Measurements from ENCODE around the gene CS. TPM values are rescaled to one million over a fixed set of nuclear protein-coding genes. Genes with fewer than 3 reads are reported as not detected.

CS gene
- total and polyA plus RNA-seq, 2 donors (not counting 1 experiment from before 2014, with no cell fraction given) = 117 to 170 TPM

GRCh38 chr12:56296295-56296694 is 3.8 kb downstream of the CS start:
- Histone ChIP-seq H3K79me2 (ENCODE audit: control insufficient read depth, insufficient read depth, low read length) (peaks cover 74% of the 10 kb centered on the region), H3K4me2 (ENCODE audit: extremely low read depth, insufficient read depth, low read length) (no peak overlapping the region), H3K4me1 (ENCODE audit: control insufficient read depth, extremely low read depth, insufficient read depth, low read length) (peaks cover 9% of the 10 kb centered on the region), H3K36me3 (ENCODE audit: control insufficient read depth, insufficient read depth, low read length) (peaks cover 5% of the 10 kb centered on the region), H3K9ac (ENCODE audit: insufficient read depth, low read length) (no peak overlapping the region), H3K27ac (ENCODE audit: insufficient read depth, low read length) (no peak overlapping the region), H4K20me1 (ENCODE audit: control insufficient read depth, extremely low read depth, insufficient read depth, low read length) (no peaks in the 10 kb centered on the region), H3K9me3 (ENCODE audit: control insufficient read depth, insufficient read depth, low read depth, low read length) (no peaks in the 10 kb centered on the region), H2AFZ (ENCODE audit: low read length) (no peak overlapping the region), H3K27me3 (ENCODE audit: control insufficient read depth, insufficient read depth, low read length) (no peaks in the 10 kb centered on the region), H3K4me3 (replicated peaks in 1 of 4; ENCODE audit: control extremely low read depth in 1 of 4, insufficient read depth in 1 of 4, low read depth in 3 of 4, low read length in 4 of 4) (peak overlapping the region in 1 of 4 experiments; percentile 8)
- TF ChIP-seq EZH2 (IDR thresholded peaks at IDR 0.05; ENCODE audit: low read length, missing control alignments) = no peak
- TF ChIP-seq CTCF (conservative IDR thresholded peaks at IDR 0.05 in 1 of 2, IDR thresholded peaks at IDR 0.05 in 1 of 2; ENCODE audit: low read depth in 1 of 2, low read length in 2 of 2) = no peak
- DNase-seq (ENCODE audit: low read depth in 2 of 2) = no peak

GRCh38 chr12:56293795-56294194 is 6.3 kb downstream of the CS start:
- H3K79me2 ChIP-seq (ENCODE audit: control insufficient read depth, insufficient read depth, low read length) = peaks cover 82% of the 10 kb centered on the region
- no peak overlapping the region for H3K4me2 ChIP-seq (ENCODE audit: extremely low read depth, insufficient read depth, low read length)
- TF ChIP-seq EZH2 (IDR thresholded peaks at IDR 0.05; ENCODE audit: low read length, missing control alignments) (no peak), CTCF (conservative IDR thresholded peaks at IDR 0.05 in 1 of 2, IDR thresholded peaks at IDR 0.05 in 1 of 2; ENCODE audit: low read depth in 1 of 2, low read length in 2 of 2) (no peak)
- peaks cover 5% of the 10 kb centered on the region for H3K36me3 ChIP-seq (ENCODE audit: control insufficient read depth, insufficient read depth, low read length)
- no peak overlapping the region for H3K27ac ChIP-seq (ENCODE audit: insufficient read depth, low read length)
- H4K20me1 ChIP-seq (ENCODE audit: control insufficient read depth, extremely low read depth, insufficient read depth, low read length) = no peaks in the 10 kb centered on the region
- no peak overlapping the region for H3K4me3 ChIP-seq (replicated peaks in 1 of 4; ENCODE audit: control extremely low read depth in 1 of 4, insufficient read depth in 1 of 4, low read depth in 3 of 4, low read length in 4 of 4)
- H3K27me3 ChIP-seq (ENCODE audit: control insufficient read depth, insufficient read depth, low read length) = no peaks in the 10 kb centered on the region
- H3K4me1 ChIP-seq (ENCODE audit: control insufficient read depth, extremely low read depth, insufficient read depth, low read length) = peaks cover 3% of the 10 kb centered on the region
- no peak overlapping the region for H3K9ac ChIP-seq (ENCODE audit: insufficient read depth, low read length)
- DNase-seq (ENCODE audit: low read depth in 2 of 2) = no peak
- H3K9me3 ChIP-seq (ENCODE audit: control insufficient read depth, insufficient read depth, low read depth, low read length) = no peaks in the 10 kb centered on the region
- no peak overlapping the region for H2AFZ ChIP-seq (ENCODE audit: low read length)

- H3K9ac ChIP-seq (ENCODE audit: insufficient read depth, low read length) = no peak overlapping the region
- DNase-seq (ENCODE audit: low read depth in 2 of 2) = no peak
- peaks cover 7% of the 10 kb centered on the region for H3K36me3 ChIP-seq (ENCODE audit: control insufficient read depth, insufficient read depth, low read length)
- no peak overlapping the region for H2AFZ ChIP-seq (ENCODE audit: low read length)
- peaks cover 44% of the 10 kb centered on the region for H3K79me2 ChIP-seq (ENCODE audit: control insufficient read depth, insufficient read depth, low read length)
- H4K20me1 ChIP-seq (ENCODE audit: control insufficient read depth, extremely low read depth, insufficient read depth, low read length) = no peaks in the 10 kb centered on the region
- H3K27ac ChIP-seq (ENCODE audit: insufficient read depth, low read length) = no peak overlapping the region
- H3K9me3 ChIP-seq (ENCODE audit: control insufficient read depth, insufficient read depth, low read depth, low read length) = no peaks in the 10 kb centered on the region
- no peak overlapping the region for H3K4me2 ChIP-seq (ENCODE audit: extremely low read depth, insufficient read depth, low read length)
- no peak overlapping the region for H3K4me3 ChIP-seq (replicated peaks in 1 of 4; ENCODE audit: control extremely low read depth in 1 of 4, insufficient read depth in 1 of 4, low read depth in 3 of 4, low read length in 4 of 4)
- no peak for TF ChIP-seq CTCF (conservative IDR thresholded peaks at IDR 0.05 in 1 of 2, IDR thresholded peaks at IDR 0.05 in 1 of 2; ENCODE audit: low read depth in 1 of 2, low read length in 2 of 2)
- TF ChIP-seq EZH2 (IDR thresholded peaks at IDR 0.05; ENCODE audit: low read length, missing control alignments) = no peak
- H3K27me3 ChIP-seq (ENCODE audit: control insufficient read depth, insufficient read depth, low read length) = no peaks in the 10 kb centered on the region
- no peaks in the 10 kb centered on the region for H3K4me1 ChIP-seq (ENCODE audit: control insufficient read depth, extremely low read depth, insufficient read depth, low read length)
Measured at GRCh38 chr12:56288705-56289387, 11.3 kb downstream of the CS start.
